GM19395 (cell line): ENCODE data around the gene TM4SF18.

Source experiments
- ATAC-seq: cut with Tn5 transposase; IDR thresholded peaks from one replicate; pipeline ENCODE4 v1.9.1; 2021; ENCODE audit warnings: mild to moderate bottlenecking, moderate library complexity; ENCODE audit not compliant: unreplicated experiment

Gene TM4SF18

GRCh38 chr3:149331396-149331795 is 2.0 kb downstream of the TM4SF18 start:
- no peak for ATAC-seq

GRCh38 chr3:149330609-149331331 is 2.7 kb downstream of the TM4SF18 start:
- ATAC-seq: no peak

DNA sequence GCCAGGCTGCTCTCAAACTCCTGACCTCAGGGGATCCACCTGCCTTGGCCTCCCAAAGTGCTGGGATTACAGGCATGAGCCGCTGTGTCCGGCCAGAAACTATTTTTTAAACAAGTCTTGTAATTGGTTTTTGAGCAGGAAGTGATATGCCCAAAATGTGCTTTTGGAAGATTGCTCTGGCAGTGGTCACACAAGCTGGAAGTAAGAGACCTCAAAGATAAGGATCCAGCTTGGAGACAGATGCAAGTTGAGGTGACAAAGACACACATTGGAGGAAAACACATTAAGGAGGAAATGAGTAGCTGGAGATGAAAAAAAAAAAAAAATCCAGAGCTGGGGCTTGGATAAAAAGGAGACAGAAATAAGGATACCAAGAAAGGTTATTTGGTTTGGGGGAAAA is 6.3 kb downstream of the TM4SF18 start:
- ATAC-seq: no peak

GRCh38 chr3:149325581-149325980 is 7.9 kb downstream of the TM4SF18 start:
- no peak for ATAC-seq

DNA sequence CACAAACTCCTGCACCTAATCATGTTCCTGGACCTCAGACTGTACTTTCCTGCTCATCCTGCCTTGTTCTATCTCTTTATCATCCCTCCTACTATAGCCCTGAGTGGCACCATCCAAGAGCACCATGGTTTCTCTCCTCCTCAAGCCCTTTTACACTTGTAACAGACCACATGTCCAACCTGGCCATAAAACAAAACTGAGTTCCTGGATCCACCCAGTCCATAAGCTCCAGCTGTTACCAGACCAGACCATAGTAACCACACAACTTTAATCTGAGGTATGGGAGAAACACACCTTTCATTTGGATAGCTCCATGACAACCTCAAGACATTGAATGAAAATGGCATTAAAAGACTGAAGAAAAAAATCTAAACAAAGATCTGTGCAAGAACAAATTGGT is 9.1 kb downstream of the TM4SF18 start:
- no peak for ATAC-seq

GRCh38 chr3:149321640-149322039 is 11.8 kb downstream of the TM4SF18 start:
- ATAC-seq: no peak

DNA sequence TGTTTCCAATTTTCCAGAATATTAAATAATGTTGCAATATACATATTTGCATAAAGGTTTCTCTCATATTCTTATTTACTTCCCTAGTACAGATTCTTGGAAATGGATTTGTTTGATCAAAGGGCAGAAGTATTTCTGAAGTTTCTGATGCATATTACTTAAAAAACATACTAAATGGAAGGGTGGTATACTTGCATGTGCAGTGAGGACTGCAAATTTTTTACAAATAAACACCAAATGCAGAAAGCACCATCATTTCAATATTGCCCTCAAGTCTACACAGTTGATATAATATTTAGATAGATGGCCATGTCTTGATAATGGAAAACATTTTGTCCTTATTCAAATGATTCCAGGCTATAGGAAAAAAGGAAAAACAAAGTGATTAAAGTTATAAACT is 12.3 kb downstream of the TM4SF18 start:
- ATAC-seq: no peak

- ATAC-seq: no peak
Measured at GRCh38 chr3:149319750-149320149, 13.7 kb downstream of the TM4SF18 start.

GRCh38 chr3:149317072-149317471 is 16.4 kb downstream of the TM4SF18 start:
- ATAC-seq: no peak

GRCh38 chr3:149316437-149316836 is 17.0 kb downstream of the TM4SF18 start:
- no peak for ATAC-seq

- ATAC-seq: no peak
Measured at GRCh38 chr3:149315694-149316093, 17.7 kb downstream of the TM4SF18 start.

GRCh38 chr3:149314807-149315578 is 18.4 kb downstream of the TM4SF18 start:
- no peak for ATAC-seq

DNA sequence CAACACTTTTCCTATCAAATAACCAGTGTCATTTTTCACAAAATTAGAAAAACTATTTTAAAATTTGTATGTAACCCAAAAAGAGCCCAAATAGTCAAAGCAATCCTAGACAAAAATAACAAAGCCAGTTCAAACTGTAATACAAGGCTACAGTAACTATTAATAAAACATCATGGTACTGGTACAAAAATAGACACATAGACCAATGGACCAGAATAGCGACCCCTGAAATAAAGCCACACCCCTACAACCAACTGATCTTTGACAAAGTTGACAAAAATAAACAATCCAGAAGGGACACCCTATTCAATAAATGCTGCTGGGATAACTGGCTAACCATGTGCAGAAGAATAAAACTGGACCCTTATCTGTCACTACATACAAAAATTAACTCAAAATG is 19.9 kb downstream of the TM4SF18 start:
- no peak for ATAC-seq

GRCh38 chr3:149310796-149311534 is 22.5 kb downstream of the TM4SF18 start:
- ATAC-seq: no peak

GRCh38 chr3:149307435-149307783 is 26.0 kb downstream of the TM4SF18 start:
- no peak for ATAC-seq

DNA sequence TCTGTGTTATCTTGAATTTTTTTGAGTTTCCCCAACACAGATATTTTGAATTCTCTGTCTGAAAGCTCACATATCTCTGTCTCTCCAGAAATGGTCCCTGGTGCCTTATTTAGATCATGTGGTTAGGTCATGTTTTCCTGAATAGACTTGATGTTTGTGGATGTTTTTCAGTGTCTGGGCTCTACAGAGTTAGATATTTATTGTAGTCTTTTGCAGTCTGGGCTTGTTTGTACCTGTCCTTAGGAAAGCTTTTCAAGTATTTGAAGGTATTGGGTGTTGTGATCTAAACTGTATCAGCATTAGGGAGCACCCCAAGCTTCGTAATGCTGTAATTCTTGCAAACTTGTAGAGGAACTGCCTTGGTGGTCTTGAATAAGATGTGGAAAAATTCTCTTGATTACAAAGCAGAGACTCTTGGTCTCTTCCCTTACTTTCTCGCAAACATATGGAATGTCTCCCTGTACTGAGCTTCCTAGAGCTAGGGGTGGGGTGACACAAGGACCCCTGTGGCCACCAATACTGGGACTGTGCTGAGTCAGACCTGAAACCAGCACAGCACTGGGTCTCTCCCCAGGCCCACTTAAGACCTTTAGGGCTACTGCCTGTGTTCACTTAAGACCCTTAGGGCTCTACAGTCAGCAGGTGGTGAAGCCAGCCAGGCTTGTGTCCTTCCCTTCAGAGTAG is 26.5 kb downstream of the TM4SF18 start:
- ATAC-seq: no peak

DNA sequence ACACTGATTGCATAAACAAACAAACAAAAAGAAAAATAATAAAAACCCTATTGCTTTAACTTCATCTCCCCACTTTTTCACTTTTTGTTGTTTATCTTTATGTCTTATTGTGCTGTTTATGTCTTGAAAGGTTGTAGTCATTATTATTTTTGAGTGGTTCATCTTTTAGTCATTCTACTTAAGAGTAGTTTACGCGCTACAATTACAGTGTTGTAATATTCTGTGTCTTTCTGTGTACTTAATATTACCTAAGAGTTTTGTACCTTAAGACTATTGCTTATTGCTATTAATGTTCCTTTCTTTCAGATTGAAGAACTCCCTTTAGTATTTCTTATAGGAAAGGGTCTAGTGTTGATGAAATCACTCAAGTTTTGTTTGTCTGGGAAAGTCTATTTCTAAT is 28.1 kb downstream of the TM4SF18 start:
- no peak for ATAC-seq

GRCh38 chr3:149299938-149300801 is 33.3 kb downstream of the TM4SF18 start:
- ATAC-seq: peak; percentile 75

- no peak for ATAC-seq
Measured at GRCh38 chr3:149296972-149297371, 36.5 kb downstream of the TM4SF18 start.

GRCh38 chr3:149292666-149293065 is 40.8 kb downstream of the TM4SF18 start:
- ATAC-seq: no peak
